SK-N-SH treated with all-trans-retinoic acid at 6 μM for 48 hours (cell line): ENCODE results near the gene LZTR1.

ENCODE experiments used
- ATAC-seq: fragments of 200-7000 bp; cut with Tn5 transposase; 3 replicates; pipeline ENCODE4 v1.9.1; 2020; ENCODE audit warnings: mild to moderate bottlenecking, moderate library complexity
- ARNTL ChIP-seq: fragments of 450-650 bp; formaldehyde crosslinking; IDR thresholded peaks from 2 replicates; pipeline ENCODE4 v1.5.0; 2020; ENCODE audit warnings: low read depth, mild to moderate bottlenecking, moderate library complexity, borderline replicate concordance
- BACH2 ChIP-seq: fragments of 250-450 bp; sonication (Bioruptor Pico); IDR thresholded peaks from 2 replicates; pipeline ENCODE4 v1.9.0; 2021; ENCODE audit warnings: mild to moderate bottlenecking, borderline replicate concordance
- CREB5 ChIP-seq: fragments of 250-450 bp; sonication (Bioruptor Pico); IDR thresholded peaks from 2 replicates; pipeline ENCODE4 v1.5.1; 2020; ENCODE audit warnings: low read depth, mild to moderate bottlenecking, moderate library complexity
- CSDC2 ChIP-seq: fragments of 250-450 bp; sonication (Bioruptor Pico); IDR thresholded peaks from 2 replicates; pipeline ENCODE4 v1.5.0; 2020; ENCODE audit warnings: mild to moderate bottlenecking, moderate library complexity
- CSRNP3 ChIP-seq: fragments of 250-450 bp; sonication (Bioruptor Pico); IDR thresholded peaks from 2 replicates; pipeline ENCODE4 v1.5.1; 2021; ENCODE audit warnings: mild to moderate bottlenecking, moderate library complexity
- ESRRG ChIP-seq: fragments of 250-450 bp; sonication (Bioruptor Pico); IDR thresholded peaks from 2 replicates; pipeline ENCODE4 v1.6.1; 2021; ENCODE audit warnings: mild to moderate bottlenecking
- GLIS3 ChIP-seq: fragments of 250-450 bp; sonication (Bioruptor Pico); IDR thresholded peaks from 2 replicates; pipeline ENCODE4 v1.5.0; 2020; ENCODE audit warnings: mild to moderate bottlenecking, moderate library complexity
- ISL1 ChIP-seq: fragments of 250-450 bp; sonication (Bioruptor Pico); IDR thresholded peaks from 2 replicates; pipeline ENCODE4 v2.1.2; 2022; ENCODE audit warnings: mild to moderate bottlenecking, moderate library complexity
- OSR1 ChIP-seq: fragments of 250-450 bp; sonication (Bioruptor Pico); IDR thresholded peaks from 2 replicates; pipeline ENCODE4 v1.8.0; 2022; ENCODE audit warnings: moderate library complexity, mild to moderate bottlenecking, inconsistent platforms
- PPARA ChIP-seq: fragments of 250-450 bp; sonication (Bioruptor Pico); IDR thresholded peaks from 2 replicates; pipeline ENCODE4 v1.5.0; 2020; ENCODE audit warnings: mild to moderate bottlenecking, borderline replicate concordance
- RARB ChIP-seq: fragments of 250-450 bp; sonication (Bioruptor Pico); IDR thresholded peaks from 2 replicates; pipeline ENCODE4 v1.8.0; 2021; ENCODE audit warnings: mild to moderate bottlenecking, moderate library complexity
- SNAI2 ChIP-seq: fragments of 250-450 bp; sonication (Bioruptor Pico); IDR thresholded peaks from 2 replicates; pipeline ENCODE4 v1.5.0; 2020; ENCODE audit warnings: mild to moderate bottlenecking, moderate library complexity
- TCF4 ChIP-seq: fragments of 250-450 bp; sonication (Bioruptor Pico); IDR thresholded peaks from 2 replicates; pipeline ENCODE4 v1.8.0; 2021; ENCODE audit warnings: mild to moderate bottlenecking, moderate library complexity, borderline replicate concordance
- TOX ChIP-seq: fragments of 250-450 bp; sonication (Bioruptor Pico); IDR thresholded peaks from 2 replicates; pipeline ENCODE4 v1.8.0; 2021; ENCODE audit warnings: mild to moderate bottlenecking, moderate library complexity, borderline replicate concordance
- ZC3H10 ChIP-seq: fragments of 250-450 bp; sonication (Bioruptor Pico); IDR thresholded peaks from 2 replicates; pipeline ENCODE4 v1.5.1; 2021; ENCODE audit warnings: mild to moderate bottlenecking, moderate library complexity
- ZFP3 ChIP-seq: fragments of 250-450 bp; sonication (Bioruptor Pico); IDR thresholded peaks from 2 replicates; pipeline ENCODE4 v1.5.0; 2020; ENCODE audit warnings: mild to moderate bottlenecking, moderate library complexity
- ZFP30 ChIP-seq: fragments of 450-650 bp; formaldehyde crosslinking; IDR thresholded peaks from 2 replicates; pipeline ENCODE4 v1.5.0; 2022; ENCODE audit warnings: mild to moderate bottlenecking, moderate library complexity
- ZNF565 ChIP-seq: fragments of 450-650 bp; formaldehyde crosslinking; conservative IDR thresholded peaks from 2 replicates; pipeline ENCODE4 v1.5.0; 2020; ENCODE audit warnings: low read depth, mild to moderate bottlenecking, moderate library complexity
- ZNF70 ChIP-seq: fragments of 450-650 bp; formaldehyde crosslinking; IDR thresholded peaks from 2 replicates; pipeline ENCODE4 v1.5.0; 2020; ENCODE audit warnings: mild to moderate bottlenecking, moderate library complexity
- ZNF8 ChIP-seq: fragments of 450-650 bp; formaldehyde crosslinking; IDR thresholded peaks from 2 replicates; pipeline ENCODE4 v1.5.0; 2020; ENCODE audit warnings: mild to moderate bottlenecking, moderate library complexity
- TF ChIP-seq, protein P1 (sequence below): fragments of 250-450 bp; sonication (Bioruptor Pico); IDR thresholded peaks from 2 replicates; pipeline ENCODE4 v1.5.0; 2020; ENCODE audit warnings: mild to moderate bottlenecking, moderate library complexity
- TF ChIP-seq, protein P2 (sequence below): fragments of 250-450 bp; sonication (Bioruptor Pico); IDR thresholded peaks from 2 replicates; pipeline ENCODE4 v1.8.0; 2020; ENCODE audit warnings: mild to moderate bottlenecking, moderate library complexity, borderline replicate concordance
- TF ChIP-seq, protein P3 (sequence below): fragments of 250-450 bp; sonication (Bioruptor Pico); IDR thresholded peaks from 2 replicates; pipeline ENCODE4 v1.8.0; 2021; ENCODE audit warnings: low read depth, mild to moderate bottlenecking, moderate library complexity, borderline replicate concordance

The LZTR1 gene

GRCh38 chr22:21009638-21010425, 27.7 kb downstream of the LZTR1 start:
- TF ChIP-seq RARB (CRISPR knock-in tag) (no peak), CSDC2 (CRISPR knock-in tag) (no peak), ZNF8 (no peak), ARNTL (CRISPR knock-in tag) (no peak), ISL1 (CRISPR knock-in tag) (no peak), ESRRG (CRISPR knock-in tag) (no peak), BACH2 (CRISPR knock-in tag) (no peak), ZC3H10 (CRISPR knock-in tag) (no peak), ZFP3 (CRISPR knock-in tag) (no peak)
- TF ChIP-seq, protein P1, sequence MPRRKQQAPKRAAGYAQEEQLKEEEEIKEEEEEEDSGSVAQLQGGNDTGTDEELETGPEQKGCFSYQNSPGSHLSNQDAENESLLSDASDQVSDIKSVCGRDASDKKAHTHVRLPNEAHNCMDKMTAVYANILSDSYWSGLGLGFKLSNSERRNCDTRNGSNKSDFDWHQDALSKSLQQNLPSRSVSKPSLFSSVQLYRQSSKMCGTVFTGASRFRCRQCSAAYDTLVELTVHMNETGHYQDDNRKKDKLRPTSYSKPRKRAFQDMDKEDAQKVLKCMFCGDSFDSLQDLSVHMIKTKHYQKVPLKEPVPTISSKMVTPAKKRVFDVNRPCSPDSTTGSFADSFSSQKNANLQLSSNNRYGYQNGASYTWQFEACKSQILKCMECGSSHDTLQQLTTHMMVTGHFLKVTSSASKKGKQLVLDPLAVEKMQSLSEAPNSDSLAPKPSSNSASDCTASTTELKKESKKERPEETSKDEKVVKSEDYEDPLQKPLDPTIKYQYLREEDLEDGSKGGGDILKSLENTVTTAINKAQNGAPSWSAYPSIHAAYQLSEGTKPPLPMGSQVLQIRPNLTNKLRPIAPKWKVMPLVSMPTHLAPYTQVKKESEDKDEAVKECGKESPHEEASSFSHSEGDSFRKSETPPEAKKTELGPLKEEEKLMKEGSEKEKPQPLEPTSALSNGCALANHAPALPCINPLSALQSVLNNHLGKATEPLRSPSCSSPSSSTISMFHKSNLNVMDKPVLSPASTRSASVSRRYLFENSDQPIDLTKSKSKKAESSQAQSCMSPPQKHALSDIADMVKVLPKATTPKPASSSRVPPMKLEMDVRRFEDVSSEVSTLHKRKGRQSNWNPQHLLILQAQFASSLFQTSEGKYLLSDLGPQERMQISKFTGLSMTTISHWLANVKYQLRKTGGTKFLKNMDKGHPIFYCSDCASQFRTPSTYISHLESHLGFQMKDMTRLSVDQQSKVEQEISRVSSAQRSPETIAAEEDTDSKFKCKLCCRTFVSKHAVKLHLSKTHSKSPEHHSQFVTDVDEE (CRISPR knock-in tag): no peak
- no peak for ATAC-seq

- TF ChIP-seq ZFP30 (CRISPR knock-in tag): no peak
- no peak for TF ChIP-seq SNAI2 (CRISPR knock-in tag)
- TF ChIP-seq OSR1 (CRISPR knock-in tag): no peak
- no peak for TF ChIP-seq TOX
- TF ChIP-seq ZNF70 (CRISPR knock-in tag): no peak
- TF ChIP-seq ZNF565 (CRISPR knock-in tag): no peak
- no peak for TF ChIP-seq CSDC2 (CRISPR knock-in tag)
- TF ChIP-seq ARNTL (CRISPR knock-in tag): no peak
- TF ChIP-seq PPARA (CRISPR knock-in tag): no peak
- no peak for TF ChIP-seq TCF4 (CRISPR knock-in tag)
- TF ChIP-seq ISL1 (CRISPR knock-in tag): no peak
- TF ChIP-seq, protein P2, sequence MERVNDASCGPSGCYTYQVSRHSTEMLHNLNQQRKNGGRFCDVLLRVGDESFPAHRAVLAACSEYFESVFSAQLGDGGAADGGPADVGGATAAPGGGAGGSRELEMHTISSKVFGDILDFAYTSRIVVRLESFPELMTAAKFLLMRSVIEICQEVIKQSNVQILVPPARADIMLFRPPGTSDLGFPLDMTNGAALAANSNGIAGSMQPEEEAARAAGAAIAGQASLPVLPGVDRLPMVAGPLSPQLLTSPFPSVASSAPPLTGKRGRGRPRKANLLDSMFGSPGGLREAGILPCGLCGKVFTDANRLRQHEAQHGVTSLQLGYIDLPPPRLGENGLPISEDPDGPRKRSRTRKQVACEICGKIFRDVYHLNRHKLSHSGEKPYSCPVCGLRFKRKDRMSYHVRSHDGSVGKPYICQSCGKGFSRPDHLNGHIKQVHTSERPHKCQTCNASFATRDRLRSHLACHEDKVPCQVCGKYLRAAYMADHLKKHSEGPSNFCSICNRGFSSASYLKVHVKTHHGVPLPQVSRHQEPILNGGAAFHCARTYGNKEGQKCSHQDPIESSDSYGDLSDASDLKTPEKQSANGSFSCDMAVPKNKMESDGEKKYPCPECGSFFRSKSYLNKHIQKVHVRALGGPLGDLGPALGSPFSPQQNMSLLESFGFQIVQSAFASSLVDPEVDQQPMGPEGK: no peak
- TF ChIP-seq, protein P3, sequence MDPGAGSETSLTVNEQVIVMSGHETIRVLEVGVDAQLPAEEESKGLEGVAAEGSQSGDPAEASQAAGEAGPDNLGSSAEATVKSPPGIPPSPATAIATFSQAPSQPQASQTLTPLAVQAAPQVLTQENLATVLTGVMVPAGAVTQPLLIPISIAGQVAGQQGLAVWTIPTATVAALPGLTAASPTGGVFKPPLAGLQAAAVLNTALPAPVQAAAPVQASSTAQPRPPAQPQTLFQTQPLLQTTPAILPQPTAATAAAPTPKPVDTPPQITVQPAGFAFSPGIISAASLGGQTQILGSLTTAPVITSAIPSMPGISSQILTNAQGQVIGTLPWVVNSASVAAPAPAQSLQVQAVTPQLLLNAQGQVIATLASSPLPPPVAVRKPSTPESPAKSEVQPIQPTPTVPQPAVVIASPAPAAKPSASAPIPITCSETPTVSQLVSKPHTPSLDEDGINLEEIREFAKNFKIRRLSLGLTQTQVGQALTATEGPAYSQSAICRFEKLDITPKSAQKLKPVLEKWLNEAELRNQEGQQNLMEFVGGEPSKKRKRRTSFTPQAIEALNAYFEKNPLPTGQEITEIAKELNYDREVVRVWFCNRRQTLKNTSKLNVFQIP (CRISPR knock-in tag): no peak
- TF ChIP-seq CREB5 (CRISPR knock-in tag): no peak
- no peak for TF ChIP-seq CSRNP3 (CRISPR knock-in tag)
- TF ChIP-seq, protein P1 (CRISPR knock-in tag): no peak
- TF ChIP-seq ESRRG (CRISPR knock-in tag): no peak
- no peak for TF ChIP-seq ZFP3 (CRISPR knock-in tag)
- TF ChIP-seq GLIS3 (CRISPR knock-in tag): no peak
- TF ChIP-seq RARB (CRISPR knock-in tag): no peak
- TF ChIP-seq, all 23 proteins: peak for 0
- ATAC-seq: no peak
These were observed 28.5 kb downstream of the LZTR1 start for GRCh38 chr22:21010426-21011113.
